Measurements from ENCODE around the gene ALG2. TPM values are rescaled to one million over a fixed set of nuclear protein-coding genes. Genes with fewer than 3 reads are reported as not detected.

ALG2 gene
- 77.9 TPM for polyA plus RNA-seq (2012; ENCODE audit: insufficient read depth, insufficient read length, low read depth)

GRCh38 chr9:99221621-99222415 lies at the start of gene ALG2, which contains the start of gene SEC61B:
ALG2 (minus strand) TSS chr9:99221942; CDS start chr9:99221894, 48 bp downstream.
SEC61B (plus strand) TSS chr9:99222282; CDS start chr9:99222364, 82 bp downstream.
- Histone ChIP-seq H3K36me3 (peaks cover 19% of the 10 kb centered on the region), H3K4me1 (no peaks in the 10 kb centered on the region), H3K9me3 (no peaks in the 10 kb centered on the region), H3K27me3 (no peaks in the 10 kb centered on the region), H3K4me3 (ENCODE audit: low read depth, low read length) (peak within 1 kb of the TSS; percentile 94)
- TF ChIP-seq CTCF (IDR thresholded peaks at IDR 0.05; ENCODE audit: low read depth, low read length), result no peak
- DNase-seq, result peak; percentile 97

GRCh38 chr9:99270491-99270890 lies 48.7 kb upstream of the ALG2 start:
- TF ChIP-seq CTCF (IDR thresholded peaks at IDR 0.05; ENCODE audit: low read depth, low read length), result no peak
- Histone ChIP-seq H3K4me3 (ENCODE audit: low read depth, low read length) (no peak overlapping the region), H3K36me3 (no peaks in the 10 kb centered on the region), H3K27me3 (no peaks in the 10 kb centered on the region), H3K4me1 (no peaks in the 10 kb centered on the region), H3K9me3 (no peaks in the 10 kb centered on the region)
- DNase-seq, result no peak

- Histone ChIP-seq H3K27me3 (no peaks in the 10 kb centered on the region), H3K4me1 (no peaks in the 10 kb centered on the region), H3K9me3 (no peaks in the 10 kb centered on the region), H3K4me3 (ENCODE audit: low read depth, low read length) (no peak overlapping the region), H3K36me3 (no peaks in the 10 kb centered on the region)
- DNase-seq, result no peak
- no peak for TF ChIP-seq CTCF (IDR thresholded peaks at IDR 0.05; ENCODE audit: low read depth, low read length)
Observed at GRCh38 chr9:99269416-99269815, 47.7 kb upstream of the ALG2 start.

GRCh38 chr9:99266255-99267023 lies 44.7 kb upstream of the ALG2 start:
- TF ChIP-seq CTCF (IDR thresholded peaks at IDR 0.05; ENCODE audit: low read depth, low read length), result peak; percentile 94
- no peaks in the 10 kb centered on the region for H3K27me3 ChIP-seq
- DNase-seq, result peak; percentile 85
- H3K9me3 ChIP-seq, result no peaks in the 10 kb centered on the region
- H3K4me1 ChIP-seq, result no peaks in the 10 kb centered on the region
- H3K4me3 ChIP-seq (ENCODE audit: low read depth, low read length), result peak overlapping the region; percentile 13; the same call in 1 of the 2 replicates
- no peaks in the 10 kb centered on the region for H3K36me3 ChIP-seq

- TF ChIP-seq CTCF (IDR thresholded peaks at IDR 0.05; ENCODE audit: low read depth, low read length), result no peak
- no peak for DNase-seq
- H3K4me3 ChIP-seq (ENCODE audit: low read depth, low read length), result no peak overlapping the region
- no peaks in the 10 kb centered on the region for H3K27me3 ChIP-seq
- H3K9me3 ChIP-seq, result no peaks in the 10 kb centered on the region
- H3K4me1 ChIP-seq, result no peaks in the 10 kb centered on the region
- no peaks in the 10 kb centered on the region for H3K36me3 ChIP-seq
Observed at GRCh38 chr9:99265691-99266090, 43.9 kb upstream of the ALG2 start.

Measured in BE2C (cell line).